ENCODE data around the gene PRKD2. TPM values are rescaled to one million over a fixed set of nuclear protein-coding genes. Genes with fewer than 3 reads are reported as not detected.

PRKD2 gene
- total and polyA plus RNA-seq, 2 experiments from 2014 or later, result 53.8 to 68.0 TPM

DNA sequence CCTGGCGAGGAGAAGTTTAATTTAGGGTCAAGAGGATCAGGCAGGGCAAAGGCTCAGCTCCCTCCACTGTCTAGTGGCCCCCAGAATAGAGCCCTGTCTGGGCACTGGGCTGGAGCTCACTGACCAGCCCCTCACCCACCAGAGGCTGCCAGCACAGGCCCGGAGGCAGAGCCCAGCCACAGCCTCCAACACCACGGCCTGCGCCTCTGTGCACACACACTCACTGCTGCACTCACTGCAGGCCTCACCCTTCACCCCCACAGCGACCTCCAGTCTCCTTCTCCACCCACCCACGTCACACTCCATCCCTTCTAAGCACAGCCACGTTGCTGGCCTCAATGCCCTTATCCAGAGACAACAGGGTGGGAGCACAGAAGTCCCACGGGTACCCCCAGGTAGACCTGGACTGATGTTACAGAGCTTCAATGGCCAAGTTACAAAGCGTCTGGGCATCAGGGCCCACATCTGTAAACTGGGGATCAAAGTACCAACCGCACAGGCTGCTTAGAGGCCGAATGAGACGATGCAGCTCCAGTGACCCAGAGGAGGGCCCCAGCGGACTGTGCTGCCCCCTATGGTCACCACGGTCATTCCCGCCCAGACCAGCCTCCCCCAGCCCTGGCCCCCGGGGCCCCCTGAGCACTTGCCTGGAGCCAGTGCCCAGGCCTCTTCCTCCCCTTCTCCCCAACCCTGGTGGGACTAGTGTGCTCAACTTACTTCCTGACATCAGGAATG lies 4.5 kb upstream of the PRKD2 start:
- H3K4me1 Mint-ChIP-seq, result peaks cover 24% of the 10 kb centered on the region
- peaks cover 16% of the 10 kb centered on the region for H3K27me3 Mint-ChIP-seq (ENCODE audit: insufficient read depth, low read depth, poor library complexity)
- Histone ChIP-seq H3K4me1 (ENCODE audit: insufficient read depth) (peaks cover 8% of the 10 kb centered on the region; the same call in 1 of the 2 replicates), H4K20me1 (replicated peaks; ENCODE audit: insufficient read depth) (peaks cover 2% of the 10 kb centered on the region), H3K4me3 (no peak overlapping the region), H3K4me2 (no peak overlapping the region), H3K79me2 (replicated peaks; ENCODE audit: insufficient read depth) (peaks cover 2% of the 10 kb centered on the region; the same call in 1 of the 2 replicates), H2AFZ (no peak overlapping the region), H3K36me3 (ENCODE audit: insufficient read depth) (peaks cover 9% of the 10 kb centered on the region; the same call in 1 of the 2 replicates), H3K27ac (ENCODE audit: low read depth) (no peak overlapping the region), H3K9me2 (ENCODE audit: insufficient read depth) (no peaks in the 10 kb centered on the region), H3K27me3 (ENCODE audit: insufficient read depth) (no peaks in the 10 kb centered on the region), H3F3A (replicated peaks; ENCODE audit: low read depth) (peaks cover 14% of the 10 kb centered on the region; the same call in 1 of the 2 replicates)
- peak; percentile 66 for DNase-seq (ENCODE audit: low spot score)
- peaks cover 55% of the 10 kb centered on the region for H3K36me3 Mint-ChIP-seq (ENCODE audit: low read depth)
- no peak overlapping the region for H3K4me3 Mint-ChIP-seq
- TF ChIP-seq ZNF114 (CRISPR knock-in tag; IDR thresholded peaks at IDR 0.05) (no peak), CTCF (conservative IDR thresholded peaks at IDR 0.05; ENCODE audit: low read depth in 2 of 2) (peak; percentile 51 to 65)
- H3K9me3 Mint-ChIP-seq, result peaks cover 3% of the 10 kb centered on the region; the same call in 1 of the 3 replicates
- H3K27ac Mint-ChIP-seq, result peak overlapping the region; percentile 21; the same call in 1 of the 2 replicates
- ATAC-seq, result peak; percentile 13

DNA sequence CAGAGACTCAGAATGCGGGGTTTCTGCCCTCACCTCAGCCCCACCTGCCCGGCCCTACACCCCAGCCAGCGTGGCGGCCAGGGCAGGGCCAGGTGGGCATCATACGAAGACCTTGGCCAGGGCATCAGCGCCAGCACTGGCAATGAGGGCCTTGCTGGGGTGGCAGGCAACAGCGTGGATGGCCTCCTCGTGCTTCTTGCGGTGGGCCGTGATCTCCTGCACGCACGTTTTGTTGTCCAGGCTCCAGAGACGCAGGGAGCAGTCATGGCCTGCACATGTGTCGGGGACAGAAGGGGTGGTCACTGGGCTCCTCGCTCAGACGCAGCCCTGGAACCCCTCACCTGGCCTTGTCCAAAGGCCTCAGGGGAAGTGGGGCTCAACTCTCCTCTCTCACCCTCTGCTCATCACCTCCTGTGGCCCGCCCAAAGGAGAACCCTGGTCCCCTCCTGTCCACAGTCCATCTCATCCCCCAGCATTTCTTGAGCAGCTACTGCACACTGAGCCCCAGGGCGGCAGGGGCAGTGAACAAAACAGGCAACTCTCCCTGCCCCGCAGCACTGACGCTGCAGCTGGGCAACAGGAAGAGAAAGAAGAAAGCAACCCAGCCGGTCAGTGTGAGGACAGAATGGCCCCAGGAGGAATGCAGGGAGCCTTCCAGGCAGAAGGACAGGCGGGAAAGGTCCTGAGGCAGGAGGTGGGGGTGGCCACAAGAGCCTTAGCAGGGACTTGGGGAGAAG lies 3.8 kb upstream of the PRKD2 start:
- Mint-ChIP-seq H3K27me3 (ENCODE audit: insufficient read depth, low read depth, poor library complexity) (peaks cover 16% of the 10 kb centered on the region), H3K4me1 (peaks cover 17% of the 10 kb centered on the region), H3K9me3 (no peaks in the 10 kb centered on the region), H3K36me3 (ENCODE audit: low read depth) (peaks cover 47% of the 10 kb centered on the region), H3K4me3 (no peak overlapping the region), H3K27ac (no peak overlapping the region)
- H3F3A ChIP-seq (replicated peaks; ENCODE audit: low read depth), result peaks cover 14% of the 10 kb centered on the region; the same call in 1 of the 2 replicates
- DNase-seq (ENCODE audit: low spot score) (no peak), ATAC-seq (no peak)
- H3K79me2 ChIP-seq (replicated peaks; ENCODE audit: insufficient read depth), result peaks cover 5% of the 10 kb centered on the region; the same call in 1 of the 2 replicates
- peaks cover 8% of the 10 kb centered on the region; the same call in 1 of the 2 replicates for H3K4me1 ChIP-seq (ENCODE audit: insufficient read depth)
- no peak overlapping the region for H2AFZ ChIP-seq
- no peak overlapping the region for H3K4me2 ChIP-seq
- no peaks in the 10 kb centered on the region for H3K27me3 ChIP-seq (ENCODE audit: insufficient read depth)
- TF ChIP-seq EZH2phosphoT487 (IDR thresholded peaks at IDR 0.05; ENCODE audit: unreplicated experiment), result no peak
- no peak for TF ChIP-seq JUNB (IDR thresholded peaks at IDR 0.05; ENCODE audit: unreplicated experiment)
- TF ChIP-seq STAT1 (IDR thresholded peaks at IDR 0.05; ENCODE audit: unreplicated experiment), result no peak
- TF ChIP-seq CREB1 (CRISPR knock-in tag; IDR thresholded peaks at IDR 0.05; ENCODE audit: low read depth), result no peak
- H3K36me3 ChIP-seq (ENCODE audit: insufficient read depth), result peaks cover 7% of the 10 kb centered on the region; the same call in 1 of the 2 replicates
- no peak overlapping the region for H3K27ac ChIP-seq (ENCODE audit: low read depth)
- no peaks in the 10 kb centered on the region for H3K9me2 ChIP-seq (ENCODE audit: insufficient read depth)
- H4K20me1 ChIP-seq (replicated peaks; ENCODE audit: insufficient read depth), result no peaks in the 10 kb centered on the region; the same call in 1 of the 2 replicates
- H3K4me3 ChIP-seq, result no peak overlapping the region
